H1 (cell line): ENCODE data around the gene TMEM222. TPM values are rescaled to one million over a fixed set of nuclear protein-coding genes. Genes with fewer than 3 reads are reported as not detected.

ENCODE experiments used
- ATF3 ChIP-seq: IDR thresholded peaks from 2 replicates; pipeline ENCODE4 v1.6.1; 2011; ENCODE audit warnings: low read depth, mild to moderate bottlenecking, low read length; ENCODE audit not compliant: insufficient read depth
- CHD2 ChIP-seq: IDR thresholded peaks from 2 replicates; pipeline ENCODE4 v1.6.1; 2012; ENCODE audit warnings: low read length, improper control_type of control experiment
- CTBP2 ChIP-seq: IDR thresholded peaks from 2 replicates; pipeline ENCODE4 v1.7.0; 2011; ENCODE audit warnings: borderline replicate concordance, mild to moderate bottlenecking, moderate library complexity, mixed read lengths, low read length; ENCODE audit not compliant: insufficient read depth, insufficient read length
- EP300 ChIP-seq, 2 experiments: IDR thresholded peaks; 1 replicate in 1 of 2; 2 replicates in 1 of 2; pipeline ENCODE4 v1.6.1; 2011 to 2012; ENCODE audit warnings: low read depth in 2 of 2, low read length in 2 of 2, mild to moderate bottlenecking in 2 of 2, borderline replicate concordance in 1 of 2, inconsistent platforms in 1 of 2, moderate library complexity in 1 of 2
- GABPA ChIP-seq: IDR thresholded peaks from 2 replicates; pipeline ENCODE4 v1.6.1; 2011; ENCODE audit warnings: mild to moderate bottlenecking, low read length, moderate library complexity, borderline replicate concordance; ENCODE audit not compliant: insufficient read depth
- GTF2F1 ChIP-seq: IDR thresholded peaks from 2 replicates; pipeline ENCODE4 v1.6.1; 2012; ENCODE audit warnings: low read depth, low read length, improper control_type of control experiment, borderline replicate concordance
- JUN ChIP-seq: IDR thresholded peaks from 2 replicates; pipeline ENCODE4 v1.6.1; 2011; ENCODE audit warnings: low read depth, mild to moderate bottlenecking, improper control_type of control experiment, low read length
- KDM4A ChIP-seq: IDR thresholded peaks from one replicate; pipeline ENCODE4 v1.7.1; 2012; ENCODE audit warnings: low read depth, mild to moderate bottlenecking, moderate library complexity, low read length, inconsistent platforms; ENCODE audit not compliant: severe bottlenecking
- MAFK ChIP-seq: IDR thresholded peaks from 2 replicates; pipeline ENCODE4 v1.6.1; 2012; ENCODE audit warnings: low read depth, mild to moderate bottlenecking, improper control_type of control experiment, low read length
- YY1 ChIP-seq: IDR thresholded peaks from 2 replicates; pipeline ENCODE4 v1.6.1; 2011; ENCODE audit warnings: low read depth, mild to moderate bottlenecking, low read length
- polyA plus RNA-seq, 7 experiments: library from polyadenylated mRNA; depleted of rRNA in 3 of 7; stranded (reverse) in 5 of 7; unstranded in 2 of 7; fragments of >200 nt in 5 of 7; fragments of 200-250 nt in 2 of 7; gene quantifications; 1 replicate in 5 of 7; 2 replicates in 1 of 7; 4 replicates in 1 of 7; pipeline versions ENCODE4 v1.2.1 to v1.2.3, GENCODE V29; 2011 to 2013; ENCODE audit warnings: missing spikeins in 2 of 7, mixed read lengths in 2 of 7
- total RNA-seq: library from RNA; stranded (reverse); fragmentation: NEBNext Ultra II Directional; extraction: Animal tissue kit (Norgen Biotek cat#: 25700); gene quantifications from 2 replicates; pipeline ENCODE4 v1.2.1, GENCODE V29; 2021
- TF ChIP-seq, protein P1 (sequence below): fragments of 300-600 bp; sonication (generic); IDR thresholded peaks from 2 replicates; pipeline ENCODE4 v1.7.1; 2012; ENCODE audit warnings: low read length, moderate library complexity, mild to moderate bottlenecking, inconsistent platforms; ENCODE audit not compliant: insufficient replicate concordance

TMEM222 gene
- total and polyA plus RNA-seq, 2 of the 8 experiments (the other 6 are each of a cell fraction or from before 2014, with no cell fraction given), result 27.0 to 51.8 TPM

DNA sequence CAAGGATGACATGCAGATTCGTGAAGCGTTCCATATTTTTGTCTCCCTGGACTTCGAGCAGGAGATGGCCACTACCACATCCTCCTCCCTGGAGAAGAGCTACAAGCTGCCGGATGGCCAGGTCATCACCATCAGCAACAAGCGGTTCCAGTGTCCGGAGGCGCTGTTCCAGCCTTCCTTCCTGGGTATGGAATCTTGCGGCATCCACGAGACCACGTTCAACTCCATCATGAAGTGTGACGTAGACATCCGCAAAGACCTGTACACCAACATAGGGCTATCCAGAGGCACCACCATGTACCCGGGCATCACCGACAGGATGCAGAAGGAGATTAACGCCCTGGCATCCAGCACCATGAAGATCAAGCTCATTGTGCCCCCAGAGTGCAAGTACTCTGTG, 3.3 kb downstream of the TMEM222 start (continued):
- TF ChIP-seq, protein P1, sequence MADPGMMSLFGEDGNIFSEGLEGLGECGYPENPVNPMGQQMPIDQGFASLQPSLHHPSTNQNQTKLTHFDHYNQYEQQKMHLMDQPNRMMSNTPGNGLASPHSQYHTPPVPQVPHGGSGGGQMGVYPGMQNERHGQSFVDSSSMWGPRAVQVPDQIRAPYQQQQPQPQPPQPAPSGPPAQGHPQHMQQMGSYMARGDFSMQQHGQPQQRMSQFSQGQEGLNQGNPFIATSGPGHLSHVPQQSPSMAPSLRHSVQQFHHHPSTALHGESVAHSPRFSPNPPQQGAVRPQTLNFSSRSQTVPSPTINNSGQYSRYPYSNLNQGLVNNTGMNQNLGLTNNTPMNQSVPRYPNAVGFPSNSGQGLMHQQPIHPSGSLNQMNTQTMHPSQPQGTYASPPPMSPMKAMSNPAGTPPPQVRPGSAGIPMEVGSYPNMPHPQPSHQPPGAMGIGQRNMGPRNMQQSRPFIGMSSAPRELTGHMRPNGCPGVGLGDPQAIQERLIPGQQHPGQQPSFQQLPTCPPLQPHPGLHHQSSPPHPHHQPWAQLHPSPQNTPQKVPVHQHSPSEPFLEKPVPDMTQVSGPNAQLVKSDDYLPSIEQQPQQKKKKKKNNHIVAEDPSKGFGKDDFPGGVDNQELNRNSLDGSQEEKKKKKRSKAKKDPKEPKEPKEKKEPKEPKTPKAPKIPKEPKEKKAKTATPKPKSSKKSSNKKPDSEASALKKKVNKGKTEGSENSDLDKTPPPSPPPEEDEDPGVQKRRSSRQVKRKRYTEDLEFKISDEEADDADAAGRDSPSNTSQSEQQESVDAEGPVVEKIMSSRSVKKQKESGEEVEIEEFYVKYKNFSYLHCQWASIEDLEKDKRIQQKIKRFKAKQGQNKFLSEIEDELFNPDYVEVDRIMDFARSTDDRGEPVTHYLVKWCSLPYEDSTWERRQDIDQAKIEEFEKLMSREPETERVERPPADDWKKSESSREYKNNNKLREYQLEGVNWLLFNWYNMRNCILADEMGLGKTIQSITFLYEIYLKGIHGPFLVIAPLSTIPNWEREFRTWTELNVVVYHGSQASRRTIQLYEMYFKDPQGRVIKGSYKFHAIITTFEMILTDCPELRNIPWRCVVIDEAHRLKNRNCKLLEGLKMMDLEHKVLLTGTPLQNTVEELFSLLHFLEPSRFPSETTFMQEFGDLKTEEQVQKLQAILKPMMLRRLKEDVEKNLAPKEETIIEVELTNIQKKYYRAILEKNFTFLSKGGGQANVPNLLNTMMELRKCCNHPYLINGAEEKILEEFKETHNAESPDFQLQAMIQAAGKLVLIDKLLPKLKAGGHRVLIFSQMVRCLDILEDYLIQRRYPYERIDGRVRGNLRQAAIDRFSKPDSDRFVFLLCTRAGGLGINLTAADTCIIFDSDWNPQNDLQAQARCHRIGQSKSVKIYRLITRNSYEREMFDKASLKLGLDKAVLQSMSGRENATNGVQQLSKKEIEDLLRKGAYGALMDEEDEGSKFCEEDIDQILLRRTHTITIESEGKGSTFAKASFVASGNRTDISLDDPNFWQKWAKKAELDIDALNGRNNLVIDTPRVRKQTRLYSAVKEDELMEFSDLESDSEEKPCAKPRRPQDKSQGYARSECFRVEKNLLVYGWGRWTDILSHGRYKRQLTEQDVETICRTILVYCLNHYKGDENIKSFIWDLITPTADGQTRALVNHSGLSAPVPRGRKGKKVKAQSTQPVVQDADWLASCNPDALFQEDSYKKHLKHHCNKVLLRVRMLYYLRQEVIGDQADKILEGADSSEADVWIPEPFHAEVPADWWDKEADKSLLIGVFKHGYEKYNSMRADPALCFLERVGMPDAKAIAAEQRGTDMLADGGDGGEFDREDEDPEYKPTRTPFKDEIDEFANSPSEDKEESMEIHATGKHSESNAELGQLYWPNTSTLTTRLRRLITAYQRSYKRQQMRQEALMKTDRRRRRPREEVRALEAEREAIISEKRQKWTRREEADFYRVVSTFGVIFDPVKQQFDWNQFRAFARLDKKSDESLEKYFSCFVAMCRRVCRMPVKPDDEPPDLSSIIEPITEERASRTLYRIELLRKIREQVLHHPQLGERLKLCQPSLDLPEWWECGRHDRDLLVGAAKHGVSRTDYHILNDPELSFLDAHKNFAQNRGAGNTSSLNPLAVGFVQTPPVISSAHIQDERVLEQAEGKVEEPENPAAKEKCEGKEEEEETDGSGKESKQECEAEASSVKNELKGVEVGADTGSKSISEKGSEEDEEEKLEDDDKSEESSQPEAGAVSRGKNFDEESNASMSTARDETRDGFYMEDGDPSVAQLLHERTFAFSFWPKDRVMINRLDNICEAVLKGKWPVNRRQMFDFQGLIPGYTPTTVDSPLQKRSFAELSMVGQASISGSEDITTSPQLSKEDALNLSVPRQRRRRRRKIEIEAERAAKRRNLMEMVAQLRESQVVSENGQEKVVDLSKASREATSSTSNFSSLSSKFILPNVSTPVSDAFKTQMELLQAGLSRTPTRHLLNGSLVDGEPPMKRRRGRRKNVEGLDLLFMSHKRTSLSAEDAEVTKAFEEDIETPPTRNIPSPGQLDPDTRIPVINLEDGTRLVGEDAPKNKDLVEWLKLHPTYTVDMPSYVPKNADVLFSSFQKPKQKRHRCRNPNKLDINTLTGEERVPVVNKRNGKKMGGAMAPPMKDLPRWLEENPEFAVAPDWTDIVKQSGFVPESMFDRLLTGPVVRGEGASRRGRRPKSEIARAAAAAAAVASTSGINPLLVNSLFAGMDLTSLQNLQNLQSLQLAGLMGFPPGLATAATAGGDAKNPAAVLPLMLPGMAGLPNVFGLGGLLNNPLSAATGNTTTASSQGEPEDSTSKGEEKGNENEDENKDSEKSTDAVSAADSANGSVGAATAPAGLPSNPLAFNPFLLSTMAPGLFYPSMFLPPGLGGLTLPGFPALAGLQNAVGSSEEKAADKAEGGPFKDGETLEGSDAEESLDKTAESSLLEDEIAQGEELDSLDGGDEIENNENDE, result no peak
- TF ChIP-seq GABPA (no peak), YY1 (no peak), JUN (no peak), ATF3 (no peak), KDM4A (no peak), EP300 (IDR thresholded peaks at IDR 0.05; ENCODE audit: borderline replicate concordance in 1 of 2, low read depth in 2 of 2, low read length in 2 of 2) (no peak), CTBP2 (no peak), MAFK (no peak), CHD2 (no peak), GTF2F1 (no peak)
